WTC11 (cell line): Measurements from ENCODE around the gene MYO5B. TPM values are rescaled to one million over a fixed set of nuclear protein-coding genes. Genes with fewer than 3 reads are reported as not detected.

ENCODE experiments used
- ATAC-seq: fragments of 200-7000 bp; cut with Tn5 transposase; 2 replicates; pipeline ENCODE4 v1.10.0; 2021; ENCODE audit warnings: mild to moderate bottlenecking, moderate library complexity
- CTCF ChIA-PET: fragments of 300-600 bp; sonication (Branson Sonifier 250); formaldehyde crosslinking; loops from one replicate; lab custom pipeline; 2021; ENCODE audit warnings: antibody characterized with exemption; lab: Charles Lee
- POLR2A ChIA-PET: fragments of 350-600 bp; sonication (Branson Sonifier 250); formaldehyde crosslinking; loops from one replicate; lab custom pipeline; 2021; ENCODE audit warnings: antibody characterized with exemption; lab: Charles Lee
- DNase-seq: peaks from one replicate; pipeline ENCODE4 v3.0.0; 2021; ENCODE audit warnings: low spot score
- H3K27ac Mint-ChIP-seq: 2 replicates; pipeline ENCODE4 v1.8.0; 2021; ENCODE audit warnings: mixed read lengths
- H3K27me3 Mint-ChIP-seq: 2 replicates; pipeline ENCODE4 v1.8.0; 2021; ENCODE audit warnings: low read depth, mild to moderate bottlenecking, moderate library complexity, mixed read lengths
- H3K36me3 Mint-ChIP-seq: 2 replicates; pipeline ENCODE4 v1.8.0; 2021; ENCODE audit warnings: mixed read lengths
- H3K4me1 Mint-ChIP-seq: 2 replicates; pipeline ENCODE4 v1.8.0; 2022; ENCODE audit warnings: mixed read lengths
- H3K4me3 Mint-ChIP-seq: 2 replicates; pipeline ENCODE4 v1.8.0; 2021; ENCODE audit warnings: mild to moderate bottlenecking, moderate library complexity, mixed read lengths
- H3K9me3 Mint-ChIP-seq: 2 replicates; pipeline ENCODE4 v1.8.0; 2021; ENCODE audit warnings: mixed read lengths
- CREB1 ChIP-seq: sonication (generic); formaldehyde crosslinking; IDR thresholded peaks from 2 replicates; pipeline ENCODE4 v1.8.0; 2023; ENCODE audit warnings: mild to moderate bottlenecking, missing genetic modification reagents
- FOXP1 ChIP-seq: sonication (generic); formaldehyde crosslinking; IDR thresholded peaks from 2 replicates; pipeline ENCODE4 v1.8.0; 2022; ENCODE audit warnings: missing genetic modification reagents, mild to moderate bottlenecking, moderate library complexity, borderline replicate concordance
- GABPB1 ChIP-seq: sonication (generic); formaldehyde crosslinking; IDR thresholded peaks from 2 replicates; pipeline ENCODE4 v1.8.1; 2023; ENCODE audit warnings: mild to moderate bottlenecking, missing genetic modification reagents
- JAZF1 ChIP-seq: fragments of 250-450 bp; sonication (Bioruptor Pico); IDR thresholded peaks from 2 replicates; pipeline ENCODE4 v1.9.0; 2021; ENCODE audit warnings: moderate library complexity, mild to moderate bottlenecking, inconsistent platforms
- NFATC4 ChIP-seq: fragments of 250-450 bp; sonication (Bioruptor Pico); IDR thresholded peaks from 2 replicates; pipeline ENCODE4 v1.9.0; 2021; ENCODE audit warnings: mild to moderate bottlenecking
- OVOL2 ChIP-seq: fragments of 250-450 bp; sonication (Bioruptor Pico); IDR thresholded peaks from 2 replicates; pipeline ENCODE4 v1.9.0; 2021; ENCODE audit warnings: mild to moderate bottlenecking, borderline replicate concordance
- SOX15 ChIP-seq: fragments of 250-450 bp; sonication (Bioruptor Pico); IDR thresholded peaks from 2 replicates; pipeline ENCODE4 v1.9.0; 2021; ENCODE audit warnings: mild to moderate bottlenecking
- SP1 ChIP-seq: sonication (generic); formaldehyde crosslinking; conservative IDR thresholded peaks from 2 replicates; pipeline ENCODE4 v1.8.1; 2022; ENCODE audit warnings: missing genetic modification reagents
- TEAD4 ChIP-seq: sonication (generic); formaldehyde crosslinking; IDR thresholded peaks from 2 replicates; pipeline ENCODE4 v1.8.0; 2022; ENCODE audit warnings: mild to moderate bottlenecking, missing genetic modification reagents
- TP53 ChIP-seq: sonication (generic); formaldehyde crosslinking; IDR thresholded peaks from 2 replicates; pipeline ENCODE4 v1.8.1; 2023; ENCODE audit warnings: mild to moderate bottlenecking, missing genetic modification reagents
- ZNF138 ChIP-seq: sonication (generic); formaldehyde crosslinking; conservative IDR thresholded peaks from 2 replicates; pipeline ENCODE4 v1.8.1; 2022; ENCODE audit warnings: mild to moderate bottlenecking, moderate library complexity, missing genetic modification reagents
- ZNF263 ChIP-seq: sonication (generic); formaldehyde crosslinking; IDR thresholded peaks from 2 replicates; pipeline ENCODE4 v1.8.1; 2022; ENCODE audit warnings: low read depth, mild to moderate bottlenecking, moderate library complexity, missing genetic modification reagents
- ZNF423 ChIP-seq: fragments of 250-450 bp; sonication (Bioruptor Pico); IDR thresholded peaks from 2 replicates; pipeline ENCODE4 v2.1.2; 2022; ENCODE audit warnings: mild to moderate bottlenecking, moderate library complexity
- total RNA-seq: library from RNA; stranded (reverse); gene quantifications from 3 replicates; pipeline ENCODE4 v1.2.3, GENCODE V29; 2021
- TF ChIP-seq, protein P1 (sequence below): sonication (generic); formaldehyde crosslinking; IDR thresholded peaks from 2 replicates; pipeline ENCODE4 v1.8.1; 2022; ENCODE audit warnings: mild to moderate bottlenecking, moderate library complexity, missing genetic modification reagents
- TF ChIP-seq, protein P2 (sequence below): sonication (generic); formaldehyde crosslinking; IDR thresholded peaks from 2 replicates; pipeline ENCODE4 v1.8.1; 2023; ENCODE audit warnings: mild to moderate bottlenecking, moderate library complexity, missing genetic modification reagents
- TF ChIP-seq, protein P3 (sequence below): fragments of 250-450 bp; sonication (Bioruptor Pico); IDR thresholded peaks from 2 replicates; pipeline ENCODE4 v2.1.2; 2022; ENCODE audit warnings: mild to moderate bottlenecking, moderate library complexity
- TF ChIP-seq, protein P4 (sequence below): sonication (generic); formaldehyde crosslinking; IDR thresholded peaks from 2 replicates; pipeline ENCODE4 v1.8.0; 2022; ENCODE audit warnings: missing genetic modification reagents
- TF ChIP-seq, protein P5 (sequence below): sonication (generic); formaldehyde crosslinking; IDR thresholded peaks from 2 replicates; pipeline ENCODE4 v1.8.0; 2022; ENCODE audit warnings: mild to moderate bottlenecking, missing genetic modification reagents
- TF ChIP-seq, protein P6 (sequence below): sonication (generic); formaldehyde crosslinking; IDR thresholded peaks from 2 replicates; pipeline ENCODE4 v1.8.0; 2022; ENCODE audit warnings: mild to moderate bottlenecking, missing genetic modification reagents

The MYO5B gene
- total RNA-seq, 1 experiment from 2014 or later: 8.7 TPM

DNA sequence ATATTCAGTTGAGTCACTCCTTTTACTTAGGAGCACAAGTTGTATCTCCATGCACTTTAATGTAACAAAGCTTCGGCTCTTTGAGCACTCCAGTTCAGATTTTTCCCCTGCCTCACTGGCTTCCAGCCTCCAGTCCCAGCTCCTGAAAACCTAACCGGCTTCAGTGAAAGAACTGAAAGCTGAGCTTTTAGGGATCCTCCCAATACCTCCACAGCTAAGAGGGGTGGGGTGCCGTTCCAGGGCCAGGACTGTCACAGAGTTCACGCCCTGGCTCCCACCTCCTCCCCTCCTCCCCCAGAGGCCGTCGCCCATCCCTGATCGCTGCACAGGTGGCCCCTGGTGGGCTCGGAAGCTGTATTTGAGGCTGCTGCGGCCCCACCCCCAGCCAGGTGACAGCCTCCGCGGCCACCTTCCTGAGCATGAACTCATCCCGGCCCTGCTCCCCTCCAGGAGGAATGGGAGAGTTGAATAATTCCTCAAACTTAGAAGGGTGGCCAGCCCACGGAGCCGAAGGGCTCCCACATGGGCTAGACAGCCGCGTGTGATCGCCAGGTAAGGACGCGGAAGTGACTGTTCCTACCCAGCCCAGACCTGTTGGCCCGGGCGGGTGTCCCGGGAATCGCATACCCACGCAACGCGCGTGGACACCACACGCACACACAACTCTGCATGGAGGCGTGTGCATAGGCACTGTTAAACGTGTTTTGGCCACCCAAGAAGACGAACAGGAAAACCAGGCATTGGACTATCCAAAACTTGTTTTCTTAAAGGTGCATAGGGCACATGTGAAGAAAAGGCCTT is 1.8 kb downstream of the MYO5B start:
- Mint-ChIP-seq H3K4me1 (peaks cover 24% of the 10 kb centered on the region), H3K27ac (no peak overlapping the region), H3K4me3 (peak overlapping the region; percentile 76), H3K36me3 (no peaks in the 10 kb centered on the region)
- ATAC-seq (no peak), DNase-seq (peak; percentile 29)
- TF ChIP-seq, protein P1, sequence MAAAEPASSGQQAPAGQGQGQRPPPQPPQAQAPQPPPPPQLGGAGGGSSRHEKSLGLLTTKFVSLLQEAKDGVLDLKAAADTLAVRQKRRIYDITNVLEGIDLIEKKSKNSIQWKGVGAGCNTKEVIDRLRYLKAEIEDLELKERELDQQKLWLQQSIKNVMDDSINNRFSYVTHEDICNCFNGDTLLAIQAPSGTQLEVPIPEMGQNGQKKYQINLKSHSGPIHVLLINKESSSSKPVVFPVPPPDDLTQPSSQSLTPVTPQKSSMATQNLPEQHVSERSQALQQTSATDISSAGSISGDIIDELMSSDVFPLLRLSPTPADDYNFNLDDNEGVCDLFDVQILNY (CRISPR knock-in tag): no peak
- TF ChIP-seq GABPB1 (CRISPR knock-in tag) (no peak), NFATC4 (CRISPR knock-in tag) (no peak), TEAD4 (CRISPR knock-in tag) (no peak), FOXP1 (CRISPR knock-in tag) (peak; percentile 76; the same call in 1 of the 2 replicates), SOX15 (CRISPR knock-in tag) (no peak), ZNF138 (CRISPR knock-in tag) (no peak), SP1 (0 out of 2 replicates have a peak, but pooled peaks have one; percentile 27), TP53 (CRISPR knock-in tag) (0 out of 2 replicates have a peak, but pooled peaks have one; percentile 34), OVOL2 (CRISPR knock-in tag) (no peak), CREB1 (CRISPR knock-in tag) (no peak), JAZF1 (CRISPR knock-in tag) (no peak), ZNF423 (CRISPR knock-in tag) (no peak)
- TF ChIP-seq, protein P2, sequence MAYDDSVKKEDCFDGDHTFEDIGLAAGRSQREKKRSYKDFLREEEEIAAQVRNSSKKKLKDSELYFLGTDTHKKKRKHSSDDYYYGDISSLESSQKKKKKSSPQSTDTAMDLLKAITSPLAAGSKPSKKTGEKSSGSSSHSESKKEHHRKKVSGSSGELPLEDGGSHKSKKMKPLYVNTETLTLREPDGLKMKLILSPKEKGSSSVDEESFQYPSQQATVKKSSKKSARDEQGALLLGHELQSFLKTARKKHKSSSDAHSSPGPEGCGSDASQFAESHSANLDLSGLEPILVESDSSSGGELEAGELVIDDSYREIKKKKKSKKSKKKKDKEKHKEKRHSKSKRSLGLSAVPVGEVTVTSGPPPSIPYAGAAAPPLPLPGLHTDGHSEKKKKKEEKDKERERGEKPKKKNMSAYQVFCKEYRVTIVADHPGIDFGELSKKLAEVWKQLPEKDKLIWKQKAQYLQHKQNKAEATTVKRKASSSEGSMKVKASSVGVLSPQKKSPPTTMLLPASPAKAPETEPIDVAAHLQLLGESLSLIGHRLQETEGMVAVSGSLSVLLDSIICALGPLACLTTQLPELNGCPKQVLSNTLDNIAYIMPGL: peak; percentile 50; the same call in 1 of the 2 replicates
- TF ChIP-seq, protein P3, sequence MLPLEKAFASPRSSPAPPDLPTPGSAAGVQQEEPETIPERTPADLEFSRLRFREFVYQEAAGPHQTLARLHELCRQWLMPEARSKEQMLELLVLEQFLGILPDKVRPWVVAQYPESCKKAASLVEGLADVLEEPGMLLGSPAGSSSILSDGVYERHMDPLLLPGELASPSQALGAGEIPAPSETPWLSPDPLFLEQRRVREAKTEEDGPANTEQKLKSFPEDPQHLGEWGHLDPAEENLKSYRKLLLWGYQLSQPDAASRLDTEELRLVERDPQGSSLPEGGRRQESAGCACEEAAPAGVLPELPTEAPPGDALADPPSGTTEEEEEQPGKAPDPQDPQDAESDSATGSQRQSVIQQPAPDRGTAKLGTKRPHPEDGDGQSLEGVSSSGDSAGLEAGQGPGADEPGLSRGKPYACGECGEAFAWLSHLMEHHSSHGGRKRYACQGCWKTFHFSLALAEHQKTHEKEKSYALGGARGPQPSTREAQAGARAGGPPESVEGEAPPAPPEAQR (CRISPR knock-in tag): no peak
- TF ChIP-seq, protein P4, sequence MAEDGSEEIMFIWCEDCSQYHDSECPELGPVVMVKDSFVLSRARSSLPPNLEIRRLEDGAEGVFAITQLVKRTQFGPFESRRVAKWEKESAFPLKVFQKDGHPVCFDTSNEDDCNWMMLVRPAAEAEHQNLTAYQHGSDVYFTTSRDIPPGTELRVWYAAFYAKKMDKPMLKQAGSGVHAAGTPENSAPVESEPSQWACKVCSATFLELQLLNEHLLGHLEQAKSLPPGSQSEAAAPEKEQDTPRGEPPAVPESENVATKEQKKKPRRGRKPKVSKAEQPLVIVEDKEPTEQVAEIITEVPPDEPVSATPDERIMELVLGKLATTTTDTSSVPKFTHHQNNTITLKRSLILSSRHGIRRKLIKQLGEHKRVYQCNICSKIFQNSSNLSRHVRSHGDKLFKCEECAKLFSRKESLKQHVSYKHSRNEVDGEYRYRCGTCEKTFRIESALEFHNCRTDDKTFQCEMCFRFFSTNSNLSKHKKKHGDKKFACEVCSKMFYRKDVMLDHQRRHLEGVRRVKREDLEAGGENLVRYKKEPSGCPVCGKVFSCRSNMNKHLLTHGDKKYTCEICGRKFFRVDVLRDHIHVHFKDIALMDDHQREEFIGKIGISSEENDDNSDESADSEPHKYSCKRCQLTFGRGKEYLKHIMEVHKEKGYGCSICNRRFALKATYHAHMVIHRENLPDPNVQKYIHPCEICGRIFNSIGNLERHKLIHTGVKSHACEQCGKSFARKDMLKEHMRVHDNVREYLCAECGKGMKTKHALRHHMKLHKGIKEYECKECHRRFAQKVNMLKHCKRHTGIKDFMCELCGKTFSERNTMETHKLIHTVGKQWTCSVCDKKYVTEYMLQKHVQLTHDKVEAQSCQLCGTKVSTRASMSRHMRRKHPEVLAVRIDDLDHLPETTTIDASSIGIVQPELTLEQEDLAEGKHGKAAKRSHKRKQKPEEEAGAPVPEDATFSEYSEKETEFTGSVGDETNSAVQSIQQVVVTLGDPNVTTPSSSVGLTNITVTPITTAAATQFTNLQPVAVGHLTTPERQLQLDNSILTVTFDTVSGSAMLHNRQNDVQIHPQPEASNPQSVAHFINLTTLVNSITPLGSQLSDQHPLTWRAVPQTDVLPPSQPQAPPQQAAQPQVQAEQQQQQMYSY (CRISPR knock-in tag): peak; percentile 80
- TF ChIP-seq, all 79 proteins: peak for 5
- Mint-ChIP-seq H3K9me3 (no peaks in the 10 kb centered on the region), H3K27me3 (peaks cover 68% of the 10 kb centered on the region)
- CTCF ChIA-PET: interaction anchor here (1.0 to 1.4 kb wide), 2 partner anchors 11 to 149 kb away, joined by 4 to 11 read pairs; no protein-coding TSS in a partner anchor
- POLR2A ChIA-PET: interaction anchor here (1.0 kb wide), 1 partner anchor 9 kb away, joined by 3 read pairs; no protein-coding TSS in a partner anchor

DNA sequence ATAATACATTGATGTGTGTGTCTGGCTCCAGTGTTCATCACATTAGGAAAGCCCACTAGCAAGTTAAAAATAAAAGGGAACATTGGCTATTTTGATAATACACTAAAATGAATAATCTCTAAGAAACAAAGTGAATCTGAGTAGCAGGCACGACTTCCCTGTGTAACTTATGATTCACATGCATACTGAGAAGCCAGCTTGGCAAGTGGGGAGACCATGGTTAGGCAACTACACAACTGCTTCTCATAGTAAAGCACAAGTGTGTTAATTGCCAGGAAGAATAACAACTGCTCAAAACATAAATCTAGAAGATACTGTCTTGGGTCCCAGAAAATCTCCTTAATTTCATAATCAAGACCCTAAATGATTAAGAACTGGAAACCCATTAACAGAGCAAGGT is 4.0 kb downstream of the MYO5B start:
- no peak overlapping the region for H3K4me3 Mint-ChIP-seq
- no peaks in the 10 kb centered on the region for H3K36me3 Mint-ChIP-seq
- CTCF ChIA-PET: no interaction called here
- H3K9me3 Mint-ChIP-seq: no peaks in the 10 kb centered on the region
- peaks cover 52% of the 10 kb centered on the region for H3K27me3 Mint-ChIP-seq
- no peak for ATAC-seq
- no peak overlapping the region for H3K27ac Mint-ChIP-seq
- H3K4me1 Mint-ChIP-seq: peaks cover 19% of the 10 kb centered on the region
- POLR2A ChIA-PET: no interaction called here
- no peak for DNase-seq
- TF ChIP-seq, protein P4 (CRISPR knock-in tag): no peak
- no peak for TF ChIP-seq TP53 (CRISPR knock-in tag)
- TF ChIP-seq, protein P5, sequence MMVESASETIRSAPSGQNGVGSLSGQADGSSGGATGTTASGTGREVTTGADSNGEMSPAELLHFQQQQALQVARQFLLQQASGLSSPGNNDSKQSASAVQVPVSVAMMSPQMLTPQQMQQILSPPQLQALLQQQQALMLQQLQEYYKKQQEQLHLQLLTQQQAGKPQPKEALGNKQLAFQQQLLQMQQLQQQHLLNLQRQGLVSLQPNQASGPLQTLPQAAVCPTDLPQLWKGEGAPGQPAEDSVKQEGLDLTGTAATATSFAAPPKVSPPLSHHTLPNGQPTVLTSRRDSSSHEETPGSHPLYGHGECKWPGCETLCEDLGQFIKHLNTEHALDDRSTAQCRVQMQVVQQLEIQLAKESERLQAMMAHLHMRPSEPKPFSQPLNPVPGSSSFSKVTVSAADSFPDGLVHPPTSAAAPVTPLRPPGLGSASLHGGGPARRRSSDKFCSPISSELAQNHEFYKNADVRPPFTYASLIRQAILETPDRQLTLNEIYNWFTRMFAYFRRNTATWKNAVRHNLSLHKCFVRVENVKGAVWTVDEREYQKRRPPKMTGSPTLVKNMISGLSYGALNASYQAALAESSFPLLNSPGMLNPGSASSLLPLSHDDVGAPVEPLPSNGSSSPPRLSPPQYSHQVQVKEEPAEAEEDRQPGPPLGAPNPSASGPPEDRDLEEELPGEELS (CRISPR knock-in tag): no peak
- TF ChIP-seq, protein P6, sequence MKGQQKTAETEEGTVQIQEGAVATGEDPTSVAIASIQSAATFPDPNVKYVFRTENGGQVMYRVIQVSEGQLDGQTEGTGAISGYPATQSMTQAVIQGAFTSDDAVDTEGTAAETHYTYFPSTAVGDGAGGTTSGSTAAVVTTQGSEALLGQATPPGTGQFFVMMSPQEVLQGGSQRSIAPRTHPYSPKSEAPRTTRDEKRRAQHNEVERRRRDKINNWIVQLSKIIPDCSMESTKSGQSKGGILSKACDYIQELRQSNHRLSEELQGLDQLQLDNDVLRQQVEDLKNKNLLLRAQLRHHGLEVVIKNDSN (CRISPR knock-in tag): no peak
- no peak for TF ChIP-seq ZNF263 (CRISPR knock-in tag)
- no peak for TF ChIP-seq NFATC4 (CRISPR knock-in tag)
